Testis (tissue), 3 donors: ENCODE results near the gene HMGN5. TPM values are rescaled to one million over a fixed set of nuclear protein-coding genes. Genes with fewer than 3 reads are reported as not detected.

ENCODE experiments used
- DNase-seq: peaks from one replicate; pipeline ENCODE4 v3.0.0-alpha.2; 2019
- H3K27ac ChIP-seq, 2 donors: fragments of 200-600 bp; sonication (generic); one replicate each; pipeline ENCODE4 v1.5.1; 2019
- H3K27me3 ChIP-seq: fragments of 200-600 bp; sonication (generic); one replicate; pipeline ENCODE4 v1.5.1; 2019
- H3K36me3 ChIP-seq: fragments of 200-600 bp; sonication (generic); one replicate; pipeline ENCODE4 v1.5.1; 2017; ENCODE audit warnings: low read depth; ENCODE audit errors: missing control alignments
- H3K4me1 ChIP-seq: fragments of 200-600 bp; sonication (generic); one replicate; pipeline ENCODE4 v1.5.1; 2019
- H3K4me3 ChIP-seq, 2 donors: fragments of 200-600 bp; sonication (generic); one replicate each; pipeline ENCODE4 v1.5.1; 2017 to 2019
- H3K9me3 ChIP-seq: fragments of 200-600 bp; sonication (generic); one replicate; pipeline ENCODE4 v1.5.1; 2017
- POLR2A ChIP-seq: fragments of 450-650 bp; IDR thresholded peaks from one replicate; pipeline ENCODE4 v1.6.1; 2017; ENCODE audit warnings: antibody characterized with exemption, mild to moderate bottlenecking, moderate library complexity
- WGBS, 2 donors: methylation state at CpG; one replicate each; pipeline ENCODE4 v1.1.5; 2018; 5-methylcytosine and 5-hydroxymethylcytosine counted together
- intact Hi-C: fragments of 100-400 bp; cut with DNase I; formaldehyde crosslinking; loops from one replicate; pipeline ENCODE4 v1.15.1; 2023; ENCODE audit warnings: low total_unique reads
- polyA plus RNA-seq: library from polyadenylated mRNA; stranded (reverse); fragments of 350-450 nt; fragmentation: Illumina TruSeq; extraction: RNeasy Lipid Tissue Mini Kit (QIAGEN cat#74804); gene quantifications from one replicate; pipeline ENCODE4 v1.2.3, GENCODE V29; 2014; ENCODE audit warnings: low read depth, low replicate concordance; ENCODE audit not compliant: insufficient read depth
- total RNA-seq, 2 donors: library from RNA; depleted of rRNA; stranded (reverse); fragments of >200 nt; gene quantifications; one replicate each; pipeline ENCODE4 v1.2.3, GENCODE V29; 2016
- TF ChIP-seq, protein P1 (sequence below), 3 experiments: fragments of 450-650 bp in 2 of 3; fragments of 200-600 bp in 1 of 3; sonication (generic) in 1 of 3; IDR thresholded peaks; one replicate each; pipeline ENCODE4 v1.5.1; 2016 to 2019; ENCODE audit warnings: antibody characterized with exemption in 3 of 3, mild to moderate bottlenecking in 2 of 3, moderate library complexity in 1 of 3

Gene HMGN5
- total and polyA plus RNA-seq, 3 donors from 2014 or later, result 26.4 to 107 (median 105) TPM

DNA sequence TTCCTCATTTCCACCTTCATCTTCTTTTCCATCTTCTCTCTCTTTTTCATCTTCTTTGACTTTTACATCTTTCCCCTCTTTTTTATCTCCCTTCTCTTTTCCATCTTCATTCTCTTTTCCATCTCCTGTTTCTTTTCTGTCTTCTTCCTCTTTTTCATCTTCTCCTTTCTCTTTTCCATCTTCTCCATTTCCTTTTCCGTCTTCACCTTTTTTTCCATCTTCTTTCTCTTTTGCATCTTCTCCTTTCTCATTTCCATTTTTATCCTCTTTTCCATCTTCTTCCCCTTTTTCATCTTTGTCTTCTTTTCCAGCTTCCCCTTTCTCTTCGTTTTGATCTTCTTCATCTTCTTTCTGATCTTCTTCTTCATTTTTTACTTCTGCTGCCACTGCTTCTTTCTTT is 87.0 kb downstream of the HMGN5 start:
- Histone ChIP-seq H3K27ac (no peak overlapping the region), H3K9me3 (no peaks in the 10 kb centered on the region), H3K4me1 (no peaks in the 10 kb centered on the region), H3K4me3 (no peak overlapping the region), H3K36me3 (no peaks in the 10 kb centered on the region), H3K27me3 (no peaks in the 10 kb centered on the region)
- 81 to 82% methylated on average over 2 of the region's 2 CpGs for WGBS, 2 donors
- intact Hi-C loops, result no loop called here
- TF ChIP-seq, protein P1, sequence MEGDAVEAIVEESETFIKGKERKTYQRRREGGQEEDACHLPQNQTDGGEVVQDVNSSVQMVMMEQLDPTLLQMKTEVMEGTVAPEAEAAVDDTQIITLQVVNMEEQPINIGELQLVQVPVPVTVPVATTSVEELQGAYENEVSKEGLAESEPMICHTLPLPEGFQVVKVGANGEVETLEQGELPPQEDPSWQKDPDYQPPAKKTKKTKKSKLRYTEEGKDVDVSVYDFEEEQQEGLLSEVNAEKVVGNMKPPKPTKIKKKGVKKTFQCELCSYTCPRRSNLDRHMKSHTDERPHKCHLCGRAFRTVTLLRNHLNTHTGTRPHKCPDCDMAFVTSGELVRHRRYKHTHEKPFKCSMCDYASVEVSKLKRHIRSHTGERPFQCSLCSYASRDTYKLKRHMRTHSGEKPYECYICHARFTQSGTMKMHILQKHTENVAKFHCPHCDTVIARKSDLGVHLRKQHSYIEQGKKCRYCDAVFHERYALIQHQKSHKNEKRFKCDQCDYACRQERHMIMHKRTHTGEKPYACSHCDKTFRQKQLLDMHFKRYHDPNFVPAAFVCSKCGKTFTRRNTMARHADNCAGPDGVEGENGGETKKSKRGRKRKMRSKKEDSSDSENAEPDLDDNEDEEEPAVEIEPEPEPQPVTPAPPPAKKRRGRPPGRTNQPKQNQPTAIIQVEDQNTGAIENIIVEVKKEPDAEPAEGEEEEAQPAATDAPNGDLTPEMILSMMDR (IDR thresholded peaks at IDR 0.05), result no peak
- no peak for TF ChIP-seq POLR2A
- DNase-seq, result no peak

DNA sequence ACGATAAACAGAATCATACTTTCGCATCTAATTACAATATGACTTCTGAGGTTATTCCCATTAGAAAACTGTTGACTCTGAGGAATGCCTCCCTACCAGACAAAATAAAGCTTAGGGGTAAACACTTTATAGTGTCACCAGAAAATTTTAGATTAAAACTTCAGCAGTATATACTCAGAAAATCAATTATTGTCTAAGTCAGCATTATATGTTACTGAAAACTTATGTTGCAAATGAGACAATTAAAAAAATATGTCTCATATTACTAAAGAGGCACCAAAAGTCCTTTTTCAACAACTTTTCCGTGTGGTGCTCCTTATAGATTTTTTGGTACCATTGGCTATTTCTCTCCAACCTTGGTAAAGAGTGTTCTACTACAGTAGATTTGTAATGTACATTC is 91.4 kb downstream of the HMGN5 start:
- 84 to 89% methylated on average over 3 of the region's 3 CpGs for WGBS, 2 donors
- Histone ChIP-seq H3K4me3 (no peak overlapping the region), H3K4me1 (no peaks in the 10 kb centered on the region), H3K27ac (no peak overlapping the region), H3K36me3 (no peaks in the 10 kb centered on the region), H3K9me3 (no peaks in the 10 kb centered on the region), H3K27me3 (no peaks in the 10 kb centered on the region)
- no peak for DNase-seq
- TF ChIP-seq, protein P1 (IDR thresholded peaks at IDR 0.05), result no peak
- no peak for TF ChIP-seq POLR2A
- intact Hi-C loops, result no loop called here

DNA sequence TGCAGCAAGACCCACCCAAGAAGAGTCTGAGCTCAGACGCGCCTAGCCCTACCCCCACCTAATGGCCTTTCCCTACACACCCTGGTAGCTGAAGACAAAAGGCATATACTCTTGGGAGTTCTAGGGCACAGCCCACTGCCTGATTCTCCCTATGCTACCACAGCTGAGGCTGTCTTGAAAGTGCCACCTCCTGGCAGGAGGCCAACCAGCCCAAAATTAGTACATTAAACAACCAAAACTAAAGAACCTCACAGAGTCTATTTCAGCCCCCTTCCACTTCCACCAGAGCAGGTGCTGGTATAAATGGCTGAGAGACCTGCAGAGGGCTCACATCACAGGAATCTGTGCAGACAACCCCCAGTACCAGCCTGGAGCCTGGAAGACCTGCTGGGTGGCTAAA is 119.1 kb downstream of the HMGN5 start:
- Histone ChIP-seq H3K27me3 (no peaks in the 10 kb centered on the region), H3K4me3 (no peak overlapping the region), H3K4me1 (no peaks in the 10 kb centered on the region), H3K27ac (no peak overlapping the region), H3K36me3 (no peaks in the 10 kb centered on the region), H3K9me3 (no peaks in the 10 kb centered on the region)
- DNase-seq, result no peak
- TF ChIP-seq, protein P1 (IDR thresholded peaks at IDR 0.05), result no peak
- TF ChIP-seq POLR2A, result no peak
- intact Hi-C loops, result no loop called here
- 100% methylated on average over 2 of the region's 2 CpGs; no CpG with 5 or more reads in 1 of the 2 donors for WGBS, 2 donors

Other genes starting within 250 kb of the HMGN5 start
- 100 to 1,000 TPM; 107 to 158 TPM for gene SH3BGRL, start 189 bp upstream of the HMGN5 start, total RNA-seq
- gene SH3BGRL, start 189 bp upstream of the HMGN5 start, polyA plus RNA-seq, result 95.3 TPM